ENCODE measurements around the gene BACH2.
"Not testable (repeated sequence)": the region's sequence is repeated elsewhere in the genome, so short reads cannot be mapped to it uniquely, and the experiment has no call there.

BACH2 gene

DNA sequence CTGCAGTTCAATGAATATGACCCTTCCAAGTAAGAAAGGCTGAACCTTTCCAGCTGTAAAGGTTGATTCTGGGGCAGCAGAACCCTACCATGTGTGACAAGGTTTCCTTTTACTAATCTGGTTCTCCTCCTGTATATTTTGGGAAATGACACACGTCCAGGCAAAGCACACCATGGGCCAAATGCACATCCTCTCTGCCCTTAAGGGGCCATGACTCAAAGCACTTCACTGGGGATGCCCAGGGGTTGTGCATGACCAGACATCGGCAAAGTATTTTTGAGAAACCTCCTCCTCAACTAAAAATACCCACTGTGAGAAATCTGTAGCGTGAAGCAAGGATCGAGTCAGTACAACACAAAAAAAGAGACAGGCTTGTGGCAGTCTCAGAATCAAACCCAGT lies 174.7 kb downstream of the BACH2 start:
- peak; percentile 61 to 76 for ATAC-seq

DNA sequence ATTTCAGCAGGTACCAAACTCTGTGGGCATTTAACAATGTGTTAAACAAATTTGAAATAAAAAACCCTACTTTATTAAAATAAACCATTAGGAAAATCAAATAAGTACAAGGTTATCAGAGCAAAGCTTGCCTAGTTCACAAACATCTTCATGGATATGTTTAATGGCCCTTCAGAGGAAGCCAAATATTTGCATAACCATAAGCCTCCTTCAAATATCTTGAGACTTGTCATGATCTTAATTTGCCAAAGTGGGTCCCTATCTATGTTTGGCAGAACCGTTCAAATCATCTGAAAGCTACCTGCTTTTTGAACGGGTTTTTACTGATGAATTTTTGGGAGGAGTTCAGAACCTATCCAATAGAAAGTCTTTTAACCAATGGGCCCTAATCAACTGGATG lies 176.3 kb downstream of the BACH2 start:
- no peak for ATAC-seq

GRCh38 chr6:90119618-90120017 lies 177.0 kb downstream of the BACH2 start:
- ATAC-seq = no peak

DNA sequence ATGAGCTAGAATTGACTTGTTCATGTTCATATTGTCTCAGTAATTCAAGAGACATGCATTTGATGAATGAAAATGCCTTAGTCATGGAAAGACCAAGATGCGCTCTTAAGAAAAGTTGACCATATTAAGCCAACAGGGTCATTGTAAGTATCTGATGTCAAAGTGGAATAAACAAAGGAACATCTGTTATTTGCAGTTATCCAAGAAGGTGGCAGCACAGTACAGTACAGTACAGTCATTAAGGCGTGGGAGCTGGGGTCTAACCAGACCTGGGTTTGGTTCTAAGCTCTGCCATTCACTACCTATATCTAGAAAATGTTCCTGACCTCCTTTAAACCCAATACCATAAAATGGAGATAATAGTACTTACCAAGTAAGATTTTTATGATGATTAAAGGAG lies 178.1 kb downstream of the BACH2 start:
- no peak for ATAC-seq

DNA sequence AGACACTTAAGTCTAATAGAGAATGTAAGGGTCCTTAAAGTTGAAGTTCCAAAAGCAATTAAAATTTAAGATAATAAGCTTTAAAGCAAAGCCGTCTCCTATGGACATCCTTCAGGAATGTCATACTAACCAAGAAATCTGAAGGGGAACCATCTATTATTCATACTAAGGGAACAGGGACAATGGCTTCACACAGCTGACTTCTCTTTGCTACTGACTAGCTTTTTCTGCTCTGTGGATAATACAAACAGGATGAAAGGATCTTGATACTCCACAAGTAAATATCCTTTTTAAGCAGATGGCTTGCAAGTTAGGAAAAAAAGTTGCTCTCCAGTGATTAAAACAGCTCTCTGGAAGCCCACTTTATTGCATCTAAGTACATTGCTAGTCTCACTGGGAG lies 178.6 kb downstream of the BACH2 start:
- no peak for ATAC-seq

DNA sequence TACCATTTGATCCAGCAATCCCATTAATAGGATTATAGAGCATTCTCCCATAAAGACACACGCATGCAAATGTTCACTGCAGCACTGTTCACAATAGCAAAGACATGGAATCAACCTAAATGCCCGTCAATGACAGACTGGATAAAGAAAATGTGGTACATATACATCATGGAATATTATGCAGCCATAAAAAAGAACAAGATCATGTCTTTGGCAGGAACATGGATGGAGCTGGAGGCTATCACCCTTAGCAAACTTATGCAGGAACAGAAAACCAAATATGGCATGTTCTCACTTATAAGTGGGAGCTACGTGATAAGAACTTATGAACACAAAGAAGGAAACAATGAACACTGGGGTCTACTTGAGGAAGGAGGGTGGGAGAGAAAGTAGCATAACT lies 180.5 kb downstream of the BACH2 start:
- ATAC-seq = not testable (repeated sequence)

- ATAC-seq = no peak
Observed at GRCh38 chr6:90113389-90113788, 183.3 kb downstream of the BACH2 start.

DNA sequence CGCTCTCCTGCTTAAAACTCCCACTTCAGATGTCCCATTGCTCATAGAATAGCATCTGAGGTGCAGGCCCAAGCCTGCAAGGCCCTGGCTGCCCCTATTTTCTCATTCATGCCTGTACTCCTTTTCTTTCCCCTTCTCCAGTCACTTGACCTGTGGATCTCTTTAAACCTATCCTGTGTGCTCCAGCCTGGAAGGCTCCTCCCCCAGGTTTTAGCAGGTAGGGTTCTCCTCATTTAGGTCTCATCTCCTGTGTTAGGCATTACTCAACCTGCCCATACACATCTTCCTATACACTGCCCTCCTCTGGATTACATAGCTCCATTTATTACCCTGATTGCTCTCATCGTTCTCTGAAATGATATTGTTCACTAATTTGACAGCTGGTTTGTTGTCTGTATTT lies 185.3 kb downstream of the BACH2 start:
- ATAC-seq = no peak

GRCh38 chr6:90110971-90111370 lies 185.7 kb downstream of the BACH2 start:
- ATAC-seq = peak; percentile 8 to 33

- peak in 1 of 2 donors; percentile 21 for ATAC-seq
Observed at GRCh38 chr6:90109141-90109540, 187.5 kb downstream of the BACH2 start.

DNA sequence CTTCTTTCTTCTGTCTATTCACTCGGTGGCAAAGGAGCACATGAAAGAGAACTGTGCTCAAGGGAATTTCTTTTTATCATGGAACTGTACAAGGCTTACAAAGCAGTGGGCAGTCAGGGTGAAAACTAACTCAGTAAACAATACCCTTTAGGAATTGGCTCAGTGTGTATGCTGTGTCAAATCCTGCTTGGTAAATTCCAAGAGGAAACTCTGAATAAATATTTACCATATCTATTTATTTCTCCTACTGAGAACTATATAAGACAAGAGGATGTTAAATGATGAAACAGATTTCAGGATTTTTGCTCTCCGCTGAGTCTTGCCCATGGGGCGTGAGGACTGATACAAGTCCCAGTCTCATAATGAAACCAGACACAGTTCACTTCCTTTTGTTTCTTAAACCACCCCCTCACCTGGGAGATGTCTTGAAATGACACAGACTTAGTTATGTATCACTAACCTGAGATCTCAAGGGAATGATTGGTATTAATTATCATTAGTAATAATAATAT lies 188.8 kb downstream of the BACH2 start:
- ATAC-seq = peak; percentile 54 to 60

- ATAC-seq = no peak
Observed at GRCh38 chr6:90107371-90107770, 189.3 kb downstream of the BACH2 start.

- ATAC-seq = peak; percentile 49 to 62
Observed at GRCh38 chr6:90106449-90106848, 190.2 kb downstream of the BACH2 start.

DNA sequence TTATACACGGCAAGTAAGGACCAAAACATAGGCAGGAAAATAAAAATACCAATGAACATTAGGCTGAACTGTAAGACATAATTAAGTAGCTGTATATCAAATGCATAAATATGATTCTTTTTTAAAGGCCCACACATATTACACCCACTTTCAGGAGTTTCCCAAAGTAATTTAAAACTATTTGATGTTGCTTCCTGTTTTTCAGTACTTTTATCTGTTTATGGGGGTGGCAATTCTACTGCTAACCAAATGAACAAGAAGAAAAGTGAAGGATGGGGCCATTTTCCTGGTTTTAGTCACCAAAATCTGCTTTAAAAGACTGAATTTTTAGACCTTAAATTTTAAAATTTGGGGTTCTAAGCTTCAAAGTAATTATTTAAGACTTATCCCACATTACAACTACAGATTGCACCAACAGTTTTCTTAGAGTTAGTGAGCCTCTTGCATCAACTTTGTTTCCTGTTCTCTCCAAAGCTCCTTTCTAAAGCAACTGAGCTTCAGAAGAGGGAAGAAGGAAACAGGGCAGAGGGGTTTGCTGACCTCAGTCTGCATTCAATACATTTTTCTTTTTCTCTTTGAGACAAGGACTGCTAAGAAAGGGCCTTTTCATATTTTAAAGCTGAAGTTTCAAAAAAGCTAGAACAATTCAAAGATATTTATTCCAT lies 191.0 kb downstream of the BACH2 start:
- no peak for ATAC-seq

GRCh38 chr6:90103056-90103800 lies 193.4 kb downstream of the BACH2 start:
- peak; percentile 59 to 62 for ATAC-seq

- no peak for ATAC-seq
Observed at GRCh38 chr6:90101403-90101802, 195.2 kb downstream of the BACH2 start.

GRCh38 chr6:90100059-90100665 lies 196.5 kb downstream of the BACH2 start:
- ATAC-seq = no peak

GRCh38 chr6:90098627-90099026 lies 198.0 kb downstream of the BACH2 start:
- ATAC-seq = no peak

DNA sequence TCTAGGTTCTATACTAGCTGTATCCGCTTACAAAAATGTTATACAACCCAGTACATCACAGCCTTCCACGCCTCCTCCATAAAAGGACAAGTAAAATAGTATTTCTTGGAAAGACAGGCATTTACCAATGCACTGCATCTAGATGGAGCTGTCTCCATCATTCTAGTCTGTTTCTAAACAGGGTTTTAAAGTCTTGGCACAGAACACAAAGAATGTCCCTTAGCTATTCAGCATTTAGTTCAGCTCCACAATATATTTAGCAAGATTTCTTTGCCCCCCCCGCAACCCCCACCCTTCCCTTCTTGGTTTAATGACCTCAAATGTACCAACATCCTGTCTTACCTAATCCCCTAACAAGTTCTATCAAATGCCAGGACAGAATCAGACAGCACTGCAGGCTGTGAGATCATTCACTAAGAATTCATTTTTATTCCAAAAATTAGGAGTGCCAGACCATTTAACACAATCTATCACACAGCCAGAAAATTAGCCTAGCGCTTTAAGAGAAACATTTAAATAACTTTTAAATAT lies 198.6 kb downstream of the BACH2 start:
- ATAC-seq = no peak

DNA sequence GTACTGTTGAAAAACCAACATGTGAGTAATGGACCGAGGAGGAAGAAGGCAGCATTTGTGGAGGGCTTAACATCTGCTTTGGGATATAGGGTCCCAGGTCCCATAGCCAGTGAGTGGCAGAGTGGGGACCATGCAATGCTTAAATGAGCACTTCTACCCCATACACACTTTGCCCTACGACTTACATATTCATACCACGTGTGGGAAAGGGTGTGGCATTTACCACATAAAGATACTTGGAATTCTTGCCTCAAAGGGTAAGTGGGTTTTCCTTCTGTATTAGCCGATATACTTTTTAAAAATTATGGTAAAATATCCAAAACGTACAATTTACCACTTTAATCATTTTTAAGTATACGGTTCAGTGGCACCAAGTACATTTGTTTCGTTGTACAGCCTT lies 199.3 kb downstream of the BACH2 start:
- no peak for ATAC-seq

DNA sequence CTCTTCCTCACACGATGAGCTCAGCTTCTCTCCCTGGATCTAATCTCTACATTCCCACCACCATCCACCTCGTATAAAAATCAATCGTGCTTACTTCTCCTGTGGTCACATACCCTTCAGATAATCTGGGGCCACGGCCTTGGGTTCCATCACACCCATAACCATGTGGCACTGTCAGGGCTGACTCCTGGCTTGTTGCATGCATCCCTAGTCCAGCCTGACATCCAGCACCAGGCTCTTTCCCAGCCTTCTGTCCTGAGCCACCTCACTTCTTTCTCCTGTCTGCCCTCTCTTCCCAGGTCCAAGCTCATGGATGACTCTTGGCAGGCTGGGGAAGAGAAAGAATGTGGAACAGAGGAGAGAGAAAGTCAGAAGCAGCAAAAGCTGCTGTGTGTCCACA lies 199.8 kb downstream of the BACH2 start:
- ATAC-seq = no peak

GRCh38 chr6:90095788-90096187 lies 200.9 kb downstream of the BACH2 start:
- ATAC-seq = no peak

DNA sequence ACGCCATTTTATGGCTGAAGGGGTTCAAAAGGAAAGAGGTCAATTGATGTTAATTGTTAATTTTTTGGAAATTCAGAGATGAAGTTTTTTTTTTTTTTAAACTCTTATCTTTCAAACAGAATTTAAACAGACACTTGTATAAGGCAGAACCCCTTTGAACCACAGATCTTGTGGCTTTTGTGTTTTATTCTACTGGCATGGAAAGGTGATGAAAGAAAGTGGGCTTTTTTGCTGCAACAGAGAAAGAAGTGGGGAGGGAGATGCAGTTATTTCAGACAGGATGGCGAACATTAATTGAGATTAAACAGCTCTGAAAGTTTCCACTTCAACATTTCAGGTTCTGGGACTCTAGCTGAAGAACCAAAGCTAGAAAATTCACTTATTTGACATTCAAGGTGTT lies 201.5 kb downstream of the BACH2 start:
- no peak for ATAC-seq
